ENCODE results near the gene HDAC8. TPM values are rescaled to one million over a fixed set of nuclear protein-coding genes. Genes with fewer than 3 reads are reported as not detected.

HDAC8 gene
- total and polyA plus RNA-seq, 9 donors = 16.9 to 33.7 (median 24.2) TPM

DNA sequence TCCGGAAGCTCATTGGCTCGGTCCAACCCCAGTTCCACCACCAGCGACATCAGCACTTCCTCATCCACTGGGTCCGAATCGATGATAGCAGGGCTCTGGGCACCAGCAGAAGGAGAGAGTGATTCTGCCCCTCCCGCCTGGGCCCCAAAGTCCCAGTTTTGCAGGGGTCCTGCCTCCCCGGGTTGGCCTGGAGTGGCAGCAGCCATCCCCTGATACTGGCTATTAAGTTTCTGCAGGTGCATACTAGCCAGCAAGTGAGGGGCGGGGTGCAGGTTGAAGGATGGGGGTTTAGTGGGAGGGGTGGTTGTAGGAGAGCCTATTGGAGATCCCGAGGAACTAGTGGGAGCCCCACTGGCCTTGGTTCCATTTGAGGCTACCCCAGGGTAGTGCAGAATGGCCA, 270.9 kb downstream of the HDAC8 start:
- Histone ChIP-seq H3K9me3 (no peaks in the 10 kb centered on the region), H3K27ac (no peak overlapping the region), H3K4me3 (no peak overlapping the region), H3K27me3 (no peaks in the 10 kb centered on the region), H3K4me1 (ENCODE audit: insufficient read depth) (peaks cover 3% of the 10 kb centered on the region), H3K36me3 (no peaks in the 10 kb centered on the region)
- WGBS, 3 donors = 75 to 84% (median 78%) methylated on average over 9 of the region's 9 CpGs
- TF ChIP-seq POLR2A (IDR thresholded peaks at IDR 0.05) (no peak), EP300 (IDR thresholded peaks at IDR 0.05) (no peak)
- TF ChIP-seq, protein P1, sequence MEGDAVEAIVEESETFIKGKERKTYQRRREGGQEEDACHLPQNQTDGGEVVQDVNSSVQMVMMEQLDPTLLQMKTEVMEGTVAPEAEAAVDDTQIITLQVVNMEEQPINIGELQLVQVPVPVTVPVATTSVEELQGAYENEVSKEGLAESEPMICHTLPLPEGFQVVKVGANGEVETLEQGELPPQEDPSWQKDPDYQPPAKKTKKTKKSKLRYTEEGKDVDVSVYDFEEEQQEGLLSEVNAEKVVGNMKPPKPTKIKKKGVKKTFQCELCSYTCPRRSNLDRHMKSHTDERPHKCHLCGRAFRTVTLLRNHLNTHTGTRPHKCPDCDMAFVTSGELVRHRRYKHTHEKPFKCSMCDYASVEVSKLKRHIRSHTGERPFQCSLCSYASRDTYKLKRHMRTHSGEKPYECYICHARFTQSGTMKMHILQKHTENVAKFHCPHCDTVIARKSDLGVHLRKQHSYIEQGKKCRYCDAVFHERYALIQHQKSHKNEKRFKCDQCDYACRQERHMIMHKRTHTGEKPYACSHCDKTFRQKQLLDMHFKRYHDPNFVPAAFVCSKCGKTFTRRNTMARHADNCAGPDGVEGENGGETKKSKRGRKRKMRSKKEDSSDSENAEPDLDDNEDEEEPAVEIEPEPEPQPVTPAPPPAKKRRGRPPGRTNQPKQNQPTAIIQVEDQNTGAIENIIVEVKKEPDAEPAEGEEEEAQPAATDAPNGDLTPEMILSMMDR (IDR thresholded peaks at IDR 0.05) = no peak
- no peak for DNase-seq
- intact Hi-C loops (cut with DNase I) = no loop called here

DNA sequence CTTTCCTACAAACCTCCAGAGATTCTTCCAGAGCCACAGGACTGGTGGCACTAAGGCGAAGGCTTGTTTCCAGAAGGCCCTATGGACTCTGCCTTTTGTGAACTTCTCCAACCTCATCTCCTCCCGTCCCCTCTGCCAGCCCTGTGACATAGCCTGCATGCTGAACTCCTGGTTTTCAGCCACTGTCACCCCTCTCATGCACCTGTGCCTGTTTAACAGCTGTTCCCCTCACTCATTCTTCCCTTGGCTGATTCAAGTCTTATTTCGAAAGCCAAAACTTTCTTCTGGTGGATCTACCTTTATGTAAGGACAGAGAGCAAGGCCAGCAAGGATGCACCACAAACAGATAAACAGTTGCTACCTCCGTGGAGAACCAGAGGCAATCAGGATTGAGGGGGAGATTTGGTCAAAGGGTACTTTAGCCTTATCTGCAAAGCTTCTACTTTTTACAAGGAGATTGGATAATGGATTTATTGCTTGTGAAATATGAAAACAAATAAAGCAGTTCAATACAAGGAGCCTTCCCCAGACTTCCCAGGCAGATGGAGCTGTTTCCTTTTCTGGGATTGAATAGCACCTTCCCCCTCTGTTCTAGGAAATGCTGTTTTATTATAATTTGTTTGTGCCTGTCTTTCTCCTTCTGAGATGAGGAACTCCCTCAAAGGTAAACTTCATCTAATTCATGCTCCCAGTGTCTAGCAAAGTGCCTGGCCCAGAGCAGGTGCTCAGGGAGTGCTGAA, 272.6 kb downstream of the HDAC8 start:
- Histone ChIP-seq H3K36me3 (no peaks in the 10 kb centered on the region), H3K9me3 (no peaks in the 10 kb centered on the region), H3K4me1 (ENCODE audit: insufficient read depth) (no peaks in the 10 kb centered on the region), H3K27ac (no peak overlapping the region), H3K4me3 (no peak overlapping the region), H3K27me3 (no peaks in the 10 kb centered on the region)
- intact Hi-C loops (cut with DNase I) = no loop called here
- DNase-seq = no peak
- TF ChIP-seq EP300 (IDR thresholded peaks at IDR 0.05) (no peak), POLR2A (IDR thresholded peaks at IDR 0.05) (no peak)
- TF ChIP-seq, protein P1 (IDR thresholded peaks at IDR 0.05) = no peak
- WGBS, 3 donors = 56 to 65% (median 60%) methylated on average over 4 of the region's 4 CpGs

DNA sequence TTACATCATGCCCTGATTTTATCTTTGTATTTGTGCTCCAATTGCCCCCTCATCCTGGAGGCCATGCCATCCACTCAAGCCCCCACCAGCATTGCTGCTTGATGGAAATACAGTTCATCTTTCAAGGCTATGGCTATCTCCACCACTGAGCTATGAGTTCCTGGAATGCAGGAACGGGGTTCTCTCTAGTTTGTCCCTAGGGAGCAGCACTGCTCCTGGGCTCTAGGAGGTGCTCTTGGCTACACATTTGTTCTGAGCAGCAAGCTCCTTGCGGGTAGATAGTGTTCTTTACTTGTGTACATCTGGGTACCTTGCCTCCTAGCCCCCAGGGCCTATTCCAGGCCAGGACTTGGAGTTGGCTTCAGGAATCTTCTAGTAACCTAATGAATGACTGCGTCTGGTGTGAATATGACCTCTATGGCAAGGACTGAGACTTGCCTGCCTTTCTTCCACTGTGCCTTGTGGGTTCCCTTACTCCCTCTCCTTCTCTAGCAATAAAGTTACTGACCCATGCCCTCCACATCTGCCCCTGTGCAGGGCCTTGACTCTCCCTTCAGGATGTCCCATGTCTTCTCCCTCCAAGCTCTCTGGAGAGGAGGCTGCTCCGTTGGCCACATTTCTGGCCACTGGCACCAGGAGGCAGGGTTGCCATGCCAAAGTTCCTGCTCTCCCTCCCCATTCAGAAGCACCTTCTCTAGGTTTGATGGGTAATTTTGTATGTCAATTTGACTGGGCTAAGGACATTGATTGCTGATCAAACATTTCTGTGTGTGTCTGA, 274.5 kb downstream of the HDAC8 start:
- no peaks in the 10 kb centered on the region for H3K27me3 ChIP-seq
- H3K9me3 ChIP-seq = no peaks in the 10 kb centered on the region
- no peak overlapping the region for H3K27ac ChIP-seq
- no peaks in the 10 kb centered on the region for H3K36me3 ChIP-seq
- no peaks in the 10 kb centered on the region for H3K4me1 ChIP-seq (ENCODE audit: insufficient read depth)
- DNase-seq = no peak
- intact Hi-C loops (cut with DNase I) = no loop called here
- no peak overlapping the region for H3K4me3 ChIP-seq
- 23 to 43% (median 28%) methylated on average over 4 of the region's 4 CpGs for WGBS, 3 donors
- TF ChIP-seq POLR2A (IDR thresholded peaks at IDR 0.05) = no peak
- no peak for TF ChIP-seq EP300 (IDR thresholded peaks at IDR 0.05)
- TF ChIP-seq, protein P1 (IDR thresholded peaks at IDR 0.05) = no peak

DNA sequence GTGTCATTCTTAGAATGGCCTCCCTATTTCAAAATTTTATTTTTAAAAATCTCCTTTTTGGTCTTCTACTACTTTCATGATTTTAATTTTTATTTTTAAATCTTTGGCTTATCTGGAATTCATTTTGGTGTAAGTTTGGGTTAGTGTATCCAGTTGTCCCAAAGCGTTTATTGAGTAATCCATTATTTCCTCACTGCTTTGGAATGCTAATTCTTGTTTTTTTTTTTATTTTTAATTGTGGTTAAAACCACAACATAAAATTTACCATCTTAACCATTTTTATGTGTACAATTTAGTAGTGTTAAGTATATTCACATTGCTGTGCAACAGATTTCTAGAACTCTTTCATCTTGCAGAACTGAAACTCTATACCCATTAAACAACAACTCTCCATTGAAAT, 275.7 kb downstream of the HDAC8 start:
- H3K27ac ChIP-seq = no peak overlapping the region
- no peak for DNase-seq
- WGBS, 3 donors = 35 to 46% (median 42%) methylated on average over 1 of the region's 1 CpG
- H3K27me3 ChIP-seq = no peaks in the 10 kb centered on the region
- H3K4me1 ChIP-seq (ENCODE audit: insufficient read depth) = no peaks in the 10 kb centered on the region
- TF ChIP-seq, protein P1 (IDR thresholded peaks at IDR 0.05) = no peak
- TF ChIP-seq EP300 (IDR thresholded peaks at IDR 0.05) (no peak), POLR2A (IDR thresholded peaks at IDR 0.05) (no peak)
- H3K4me3 ChIP-seq = no peak overlapping the region
- no peaks in the 10 kb centered on the region for H3K9me3 ChIP-seq
- intact Hi-C loops (cut with DNase I) = no loop called here
- no peaks in the 10 kb centered on the region for H3K36me3 ChIP-seq

Data from ovary (tissue), 9 donors.